Measurements from ENCODE around the gene GNAZ.

DNA sequence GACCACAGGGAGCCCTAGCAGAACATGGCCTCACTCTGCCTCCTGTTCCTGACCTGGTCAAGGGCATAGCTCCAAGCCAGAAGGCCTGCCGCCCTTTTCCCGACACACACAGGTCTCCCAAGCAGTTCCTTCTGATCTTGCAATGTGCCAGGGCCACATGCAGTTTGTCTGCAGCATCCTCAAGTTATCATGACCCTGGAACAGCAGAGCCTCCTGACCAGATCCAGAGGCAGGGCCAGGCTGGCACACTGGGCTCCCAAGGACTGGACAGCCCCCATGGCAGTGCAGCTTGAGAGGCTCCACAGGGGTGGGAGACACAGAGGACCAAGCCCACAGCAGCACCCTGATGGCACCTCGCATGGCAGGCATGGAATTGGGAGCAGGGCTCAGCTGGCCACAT is 31.2 kb downstream of the GNAZ start:
- TF ChIP-seq, protein P1, sequence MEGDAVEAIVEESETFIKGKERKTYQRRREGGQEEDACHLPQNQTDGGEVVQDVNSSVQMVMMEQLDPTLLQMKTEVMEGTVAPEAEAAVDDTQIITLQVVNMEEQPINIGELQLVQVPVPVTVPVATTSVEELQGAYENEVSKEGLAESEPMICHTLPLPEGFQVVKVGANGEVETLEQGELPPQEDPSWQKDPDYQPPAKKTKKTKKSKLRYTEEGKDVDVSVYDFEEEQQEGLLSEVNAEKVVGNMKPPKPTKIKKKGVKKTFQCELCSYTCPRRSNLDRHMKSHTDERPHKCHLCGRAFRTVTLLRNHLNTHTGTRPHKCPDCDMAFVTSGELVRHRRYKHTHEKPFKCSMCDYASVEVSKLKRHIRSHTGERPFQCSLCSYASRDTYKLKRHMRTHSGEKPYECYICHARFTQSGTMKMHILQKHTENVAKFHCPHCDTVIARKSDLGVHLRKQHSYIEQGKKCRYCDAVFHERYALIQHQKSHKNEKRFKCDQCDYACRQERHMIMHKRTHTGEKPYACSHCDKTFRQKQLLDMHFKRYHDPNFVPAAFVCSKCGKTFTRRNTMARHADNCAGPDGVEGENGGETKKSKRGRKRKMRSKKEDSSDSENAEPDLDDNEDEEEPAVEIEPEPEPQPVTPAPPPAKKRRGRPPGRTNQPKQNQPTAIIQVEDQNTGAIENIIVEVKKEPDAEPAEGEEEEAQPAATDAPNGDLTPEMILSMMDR (IDR thresholded peaks at IDR 0.05; ENCODE audit: insufficient read depth, low read depth, low read length) = no peak
- no peak for TF ChIP-seq EZH2 (IDR thresholded peaks at IDR 0.05; ENCODE audit: insufficient read depth, low read length)

Data from astrocyte (in vitro differentiated cells and primary cell).